Measurements from ENCODE around the gene GALK1.

Gene GALK1

DNA sequence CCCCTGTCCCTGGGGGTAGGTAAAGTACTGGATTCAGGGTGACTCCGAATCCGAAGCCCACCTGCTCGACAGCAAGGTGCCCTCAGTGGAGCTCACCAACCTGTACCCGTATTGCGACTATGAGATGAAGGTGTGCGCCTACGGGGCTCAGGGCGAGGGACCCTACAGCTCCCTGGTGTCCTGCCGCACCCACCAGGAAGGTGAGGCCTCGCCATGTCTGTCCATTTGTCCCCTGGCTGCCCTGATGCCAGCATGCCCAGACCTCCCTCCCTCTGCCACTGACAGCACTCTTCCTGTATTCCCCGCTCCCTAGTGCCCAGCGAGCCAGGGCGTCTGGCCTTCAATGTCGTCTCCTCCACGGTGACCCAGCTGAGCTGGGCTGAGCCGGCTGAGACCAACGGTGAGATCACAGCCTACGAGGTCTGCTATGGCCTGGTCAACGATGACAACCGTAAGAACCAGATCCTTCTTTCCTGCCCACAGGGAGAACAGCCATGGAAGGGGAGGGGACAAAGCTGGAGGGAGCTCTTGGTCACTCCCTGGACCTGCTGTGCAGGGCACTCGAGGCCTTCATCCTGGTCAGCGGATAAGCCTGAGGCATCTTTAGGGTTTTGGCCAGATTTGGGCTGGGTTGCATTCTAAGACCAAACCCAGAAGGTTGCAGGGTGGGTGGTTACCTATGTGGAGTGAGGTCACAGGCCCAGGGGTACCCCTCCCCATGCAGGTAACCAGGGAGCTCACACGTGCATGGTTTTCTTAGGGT, 14.2 kb downstream of the GALK1 start:
- no peak for DNase-seq (ENCODE audit: low read depth in 1 of 2, low spot score in 1 of 2)

DNA sequence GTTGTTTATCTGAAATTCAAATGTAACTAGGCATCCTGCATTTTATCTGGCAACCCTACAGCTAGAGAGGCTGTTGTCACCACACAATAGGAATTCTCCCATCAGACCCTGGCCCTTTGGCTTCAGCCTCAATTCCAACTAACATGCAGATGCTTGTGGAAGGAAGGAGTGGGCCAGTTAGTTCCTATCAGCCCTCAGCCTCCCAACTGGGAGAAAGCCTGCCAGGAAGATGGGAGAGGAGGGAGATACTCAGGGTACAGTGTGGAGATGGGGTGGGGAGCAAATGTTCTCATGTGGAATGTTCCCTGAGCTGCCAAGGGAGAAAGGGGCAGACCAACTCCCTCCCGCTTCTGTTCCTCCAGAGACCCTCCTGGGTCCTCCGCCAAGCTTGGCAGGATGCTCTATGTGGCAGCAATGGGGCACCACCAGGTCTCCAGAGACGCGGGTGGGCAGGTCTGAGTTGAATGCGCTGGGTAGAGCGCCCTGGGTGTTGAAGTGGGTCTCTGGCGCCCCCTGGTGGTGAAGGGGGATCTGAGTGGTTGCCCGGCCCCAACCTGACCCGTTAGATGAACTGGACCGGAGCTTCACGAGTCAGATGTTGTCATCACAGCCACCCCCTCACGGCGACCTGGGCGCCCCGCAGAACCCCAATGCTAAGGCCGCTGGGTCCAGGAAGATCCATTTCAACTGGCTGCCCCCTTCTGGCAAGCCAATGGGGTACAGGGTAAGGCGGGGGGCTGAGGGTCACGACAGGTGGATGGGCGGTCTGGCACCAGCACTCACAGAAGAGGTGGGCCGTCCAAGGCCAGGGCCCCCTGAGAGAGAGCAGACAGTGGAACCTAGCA, 15.2 kb downstream of the GALK1 start:
- DNase-seq (ENCODE audit: low read depth in 1 of 2, low spot score in 1 of 2), result peak; percentile 77 to 89

DNA sequence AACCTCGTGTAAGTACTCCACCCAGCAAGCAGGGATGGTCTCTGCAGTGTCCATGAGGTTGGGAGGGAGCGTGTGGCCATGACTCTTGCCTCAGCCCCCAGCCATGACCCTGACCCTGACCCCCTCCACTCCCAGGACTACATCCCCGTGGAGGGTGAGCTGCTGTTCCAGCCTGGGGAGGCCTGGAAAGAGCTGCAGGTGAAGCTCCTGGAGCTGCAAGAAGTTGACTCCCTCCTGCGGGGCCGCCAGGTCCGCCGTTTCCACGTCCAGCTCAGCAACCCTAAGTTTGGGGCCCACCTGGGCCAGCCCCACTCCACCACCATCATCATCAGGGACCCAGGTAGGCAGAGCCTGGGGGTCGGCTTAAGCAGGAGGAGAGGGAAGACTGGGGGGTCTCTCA, 16.3 kb downstream of the GALK1 start:
- DNase-seq (ENCODE audit: low read depth in 1 of 2, low spot score in 1 of 2), result no peak

DNA sequence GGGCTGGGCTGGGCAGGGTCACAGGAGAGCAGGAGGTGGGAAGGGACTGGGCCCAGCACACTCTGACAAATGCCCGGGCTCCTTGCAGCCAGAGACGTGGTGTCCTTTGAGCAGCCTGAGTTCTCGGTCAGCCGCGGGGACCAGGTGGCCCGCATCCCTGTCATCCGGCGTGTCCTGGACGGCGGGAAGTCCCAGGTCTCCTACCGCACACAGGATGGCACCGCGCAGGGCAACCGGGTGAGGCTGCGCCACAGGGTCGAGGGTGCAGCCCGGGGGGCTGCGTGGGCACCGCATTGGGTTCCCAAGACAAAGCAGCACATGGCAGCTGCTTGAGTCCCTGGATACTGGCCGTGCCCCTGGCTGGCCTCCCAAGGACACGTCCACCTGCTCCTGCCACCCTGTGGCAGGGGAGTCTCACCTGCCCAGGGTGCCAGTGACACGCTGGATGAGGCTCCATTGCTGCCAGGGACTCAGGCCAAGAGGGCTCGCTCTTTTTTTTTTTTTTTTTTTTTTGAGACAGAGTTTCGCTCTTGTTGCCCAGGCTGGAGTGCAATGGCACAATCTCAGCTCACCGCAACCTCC, 21.3 kb downstream of the GALK1 start:
- no peak for DNase-seq (ENCODE audit: low read depth in 1 of 2, low spot score in 1 of 2)

DNA sequence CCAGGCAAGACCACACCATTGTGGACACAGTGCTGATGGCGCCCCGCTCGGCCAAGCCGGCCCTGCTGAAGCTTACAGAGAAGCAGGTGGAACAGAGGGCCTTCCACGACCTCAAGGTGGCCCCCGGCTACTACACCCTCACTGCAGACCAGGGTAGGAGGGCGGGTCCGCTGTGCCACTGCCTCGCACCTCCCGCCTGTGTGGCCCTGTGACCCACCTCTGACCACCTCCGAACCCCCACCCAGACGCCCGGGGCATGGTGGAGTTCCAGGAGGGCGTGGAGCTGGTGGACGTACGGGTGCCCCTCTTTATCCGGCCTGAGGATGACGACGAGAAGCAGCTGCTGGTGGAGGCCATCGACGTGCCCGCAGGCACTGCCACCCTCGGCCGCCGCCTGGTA, 22.7 kb downstream of the GALK1 start:
- DNase-seq (ENCODE audit: low read depth in 1 of 2, low spot score in 1 of 2), result no peak

DNA sequence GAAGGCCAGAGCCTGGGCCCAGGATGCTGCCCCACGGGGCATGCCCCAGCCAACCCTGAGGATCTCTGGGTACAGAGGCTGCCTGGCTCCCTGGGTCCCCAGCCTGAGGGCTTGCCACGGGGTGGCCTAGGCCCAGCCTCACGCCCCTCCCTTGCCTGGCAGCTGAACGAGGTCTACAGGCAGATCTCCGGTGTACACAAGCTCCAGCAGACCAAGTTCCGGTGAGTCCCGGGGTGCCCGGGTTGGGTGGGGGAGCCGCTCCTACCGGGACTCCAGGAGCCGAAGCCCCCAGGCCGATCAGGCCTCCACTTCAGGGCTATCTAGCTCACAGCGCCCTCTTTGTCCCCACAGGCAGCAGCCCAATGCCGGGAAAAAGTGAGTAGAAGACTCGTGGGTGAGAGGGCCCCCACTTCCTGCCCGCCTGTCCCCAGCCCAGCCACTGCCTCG, 24.3 kb downstream of the GALK1 start:
- no peak for DNase-seq (ENCODE audit: low read depth in 1 of 2, low spot score in 1 of 2)

DNA sequence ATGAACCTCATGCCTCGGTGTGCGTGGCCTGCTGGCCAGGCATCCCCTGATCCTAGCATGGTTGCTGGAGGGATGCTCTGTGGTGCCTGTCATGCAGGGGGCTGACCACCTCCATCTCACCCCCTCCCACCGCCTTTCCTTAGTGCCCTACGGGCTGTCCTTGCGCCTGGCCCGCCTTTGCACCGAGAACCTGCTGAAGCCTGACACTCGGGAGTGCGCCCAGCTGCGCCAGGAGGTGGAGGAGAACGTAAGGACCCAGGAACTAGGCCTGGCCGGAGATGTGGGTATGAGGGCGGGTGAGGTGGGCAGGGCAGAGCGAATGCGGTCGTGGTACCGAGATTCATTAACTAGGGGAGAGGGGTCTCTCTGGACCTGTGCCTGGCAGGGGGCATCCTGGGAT, 24.8 kb downstream of the GALK1 start:
- DNase-seq (ENCODE audit: low read depth in 1 of 2, low spot score in 1 of 2), result no peak

DNA sequence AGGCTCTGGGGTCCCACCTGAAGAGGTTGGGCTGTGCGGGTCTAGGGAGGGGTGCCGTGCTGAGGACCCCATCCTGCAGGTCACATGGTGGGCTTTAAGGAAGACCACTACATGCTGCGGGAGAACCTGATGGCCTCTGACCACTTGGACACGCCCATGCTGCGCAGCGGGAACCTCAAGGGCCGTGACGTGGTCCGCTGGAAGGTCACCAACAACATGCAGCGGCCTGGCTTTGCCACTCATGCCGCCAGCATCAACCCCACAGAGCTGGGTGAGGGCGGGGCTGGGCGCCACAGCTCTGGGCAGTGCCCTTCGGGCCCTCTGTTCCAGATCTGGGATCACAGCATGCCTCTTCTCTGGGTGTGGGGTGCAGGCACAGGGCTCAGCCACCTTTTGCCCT, 25.2 kb downstream of the GALK1 start:
- DNase-seq (ENCODE audit: low read depth in 1 of 2, low spot score in 1 of 2), result no peak

DNA sequence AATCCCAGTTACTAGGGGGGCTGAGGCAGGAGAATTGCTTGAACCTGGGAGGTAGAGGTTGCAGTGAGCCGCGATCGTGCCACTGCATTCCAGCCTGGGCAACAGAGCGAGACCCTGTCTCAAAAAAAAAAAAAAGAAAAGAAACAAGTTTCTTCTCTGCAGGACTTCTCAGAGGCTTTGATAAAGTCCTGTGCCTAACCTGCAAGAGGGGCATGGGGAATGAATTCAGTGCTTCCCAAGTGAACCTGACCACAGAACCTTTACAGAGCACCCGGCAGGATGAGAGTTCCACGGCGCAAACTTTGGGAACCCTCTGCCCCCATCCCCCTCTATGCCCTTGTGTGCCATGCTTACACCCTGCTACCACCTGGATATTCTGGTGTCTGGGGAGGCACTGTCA, 25.8 kb downstream of the GALK1 start:
- no peak for DNase-seq (ENCODE audit: low read depth in 1 of 2, low spot score in 1 of 2)

DNA sequence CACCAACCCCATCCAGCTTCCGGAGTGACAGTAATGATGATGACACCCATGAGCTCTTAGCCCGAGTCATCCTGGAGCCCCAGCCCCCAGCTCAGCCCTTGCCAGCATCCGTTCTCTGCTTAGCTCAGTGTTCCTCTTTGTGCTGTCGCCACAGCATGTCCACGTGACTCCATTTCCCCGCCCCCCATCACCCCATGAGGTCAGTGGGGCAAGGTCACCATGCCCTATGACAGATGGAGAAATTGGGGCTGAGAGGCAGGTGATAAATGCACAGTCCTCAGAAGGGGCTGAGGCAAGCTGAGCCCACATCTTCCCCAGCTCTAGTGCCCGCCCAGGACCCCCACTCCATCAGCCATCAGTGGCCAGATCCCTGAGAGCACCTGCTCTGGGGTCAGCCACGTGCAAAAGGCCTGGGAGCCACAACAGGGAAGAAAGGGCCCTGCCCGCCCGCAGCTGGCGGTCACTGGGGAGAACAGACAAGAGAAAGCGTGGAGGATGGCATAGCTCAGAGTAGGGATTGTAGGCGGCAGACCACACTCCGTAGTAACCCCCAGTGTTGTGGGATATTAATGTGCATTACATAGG, 26.7 kb downstream of the GALK1 start:
- DNase-seq (ENCODE audit: low read depth in 1 of 2, low spot score in 1 of 2), result no peak

DNA sequence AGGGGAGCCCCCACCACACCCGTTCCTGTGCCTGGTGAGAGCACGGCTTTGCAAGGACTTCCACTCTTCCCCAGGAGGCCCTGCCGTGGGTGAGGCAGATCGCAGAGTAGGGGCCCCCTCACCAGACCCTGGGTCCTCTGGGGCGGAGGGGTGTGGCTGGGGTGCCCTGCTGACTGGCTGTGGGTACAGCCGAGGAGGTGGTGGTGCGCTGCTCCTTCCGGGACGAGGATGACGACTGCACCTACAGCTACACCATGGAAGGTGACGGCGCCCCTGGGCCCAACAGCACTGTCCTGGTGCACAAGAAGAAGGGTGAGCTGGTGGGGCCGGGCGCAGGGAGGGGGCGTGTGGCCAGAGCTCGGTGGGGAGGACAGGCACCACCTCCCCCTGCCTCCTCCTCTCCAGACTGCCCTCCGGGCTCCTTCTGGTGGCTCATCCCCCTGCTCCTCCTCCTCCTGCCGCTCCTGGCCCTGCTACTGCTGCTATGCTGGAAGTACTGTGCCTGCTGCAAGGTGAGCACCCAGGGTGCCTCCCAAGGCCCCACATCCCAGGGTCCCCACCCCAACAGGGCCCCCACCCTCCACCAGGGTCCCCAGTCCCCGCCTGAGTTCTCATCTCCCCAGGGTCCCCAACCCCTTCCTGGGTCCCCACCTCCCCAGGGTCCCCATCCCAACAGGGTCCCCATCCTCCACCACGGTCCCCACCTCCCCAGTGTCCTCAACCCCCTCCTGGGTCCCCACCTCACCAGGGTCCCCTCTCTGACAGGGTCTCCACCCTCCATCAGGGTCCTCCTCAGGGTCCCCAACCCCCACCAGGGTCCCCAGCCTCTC, 27.6 kb downstream of the GALK1 start:
- no peak for DNase-seq (ENCODE audit: low read depth in 1 of 2, low spot score in 1 of 2)

DNA sequence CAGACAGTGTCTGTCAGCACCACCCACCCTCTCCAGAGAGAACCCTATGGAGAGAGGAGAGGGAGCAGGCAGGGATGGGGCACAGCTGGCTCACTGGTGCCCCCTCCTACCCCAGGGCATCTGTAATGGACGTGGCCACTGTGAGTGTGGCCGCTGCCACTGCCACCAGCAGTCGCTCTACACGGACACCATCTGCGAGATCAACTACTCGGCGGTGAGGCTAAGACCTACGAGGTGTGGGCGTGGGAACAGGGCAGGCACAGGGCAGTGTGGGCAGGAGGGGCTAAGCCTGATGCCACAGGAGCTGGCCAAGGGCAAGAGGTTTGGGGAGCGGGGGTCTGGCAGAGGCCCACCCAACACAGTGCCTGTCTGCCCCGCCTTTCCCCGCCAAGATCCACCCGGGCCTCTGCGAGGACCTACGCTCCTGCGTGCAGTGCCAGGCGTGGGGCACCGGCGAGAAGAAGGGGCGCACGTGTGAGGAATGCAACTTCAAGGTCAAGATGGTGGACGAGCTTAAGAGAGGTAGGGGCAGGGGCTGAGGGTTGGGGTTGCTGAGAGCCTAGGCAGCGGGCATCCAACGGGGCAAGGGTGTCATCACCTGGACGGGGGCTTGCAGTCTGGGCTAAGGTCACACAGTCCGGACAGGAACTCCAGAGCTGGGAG, 28.7 kb downstream of the GALK1 start:
- DNase-seq (ENCODE audit: low read depth in 1 of 2, low spot score in 1 of 2), result no peak

DNA sequence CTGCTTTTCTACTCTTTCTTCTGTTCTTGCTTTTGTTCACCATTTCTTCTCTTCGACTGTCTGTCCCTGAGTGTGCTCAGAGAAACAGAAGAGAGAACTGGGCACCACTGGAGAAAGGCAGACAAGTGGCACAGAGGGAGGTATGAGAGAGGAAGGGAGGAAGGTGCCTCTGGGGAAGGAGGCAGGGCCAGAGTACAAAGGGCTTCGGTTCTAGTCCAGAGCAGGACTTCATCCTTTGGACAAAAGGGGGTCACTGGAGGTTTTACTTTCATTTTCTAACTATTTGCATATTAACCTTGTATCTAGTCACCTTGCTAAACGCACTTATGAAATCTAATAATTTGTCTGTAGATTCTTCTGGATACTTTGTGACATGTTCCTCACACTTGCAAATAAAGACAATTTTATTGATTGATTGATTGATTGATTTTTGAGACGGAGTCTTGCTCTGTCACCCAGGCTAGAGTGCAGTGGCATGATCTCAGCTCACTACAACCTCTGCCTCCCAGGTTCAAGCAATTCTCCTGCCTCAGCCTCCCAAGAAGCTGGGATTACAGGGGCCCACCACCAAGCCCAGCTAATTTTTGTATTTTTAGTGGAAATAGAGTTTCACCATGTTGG, 30.2 kb downstream of the GALK1 start:
- DNase-seq (ENCODE audit: low read depth in 1 of 2, low spot score in 1 of 2), result no peak

DNA sequence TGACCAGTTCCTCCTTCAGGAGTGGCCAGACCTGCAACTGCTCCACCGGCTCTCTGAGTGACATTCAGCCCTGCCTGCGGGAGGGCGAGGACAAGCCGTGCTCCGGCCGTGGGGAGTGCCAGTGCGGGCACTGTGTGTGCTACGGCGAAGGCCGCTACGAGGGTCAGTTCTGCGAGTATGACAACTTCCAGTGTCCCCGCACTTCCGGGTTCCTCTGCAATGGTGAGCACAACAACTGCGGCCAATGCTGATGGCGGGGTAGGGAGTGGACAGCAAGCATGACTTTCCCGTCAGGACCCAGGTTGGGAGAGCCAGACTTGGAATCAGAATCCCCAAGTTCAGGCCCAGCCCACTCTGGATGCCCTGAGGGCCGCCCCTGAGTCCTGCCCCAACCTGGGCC, 31.5 kb downstream of the GALK1 start:
- no peak for DNase-seq (ENCODE audit: low read depth in 1 of 2, low spot score in 1 of 2)

DNA sequence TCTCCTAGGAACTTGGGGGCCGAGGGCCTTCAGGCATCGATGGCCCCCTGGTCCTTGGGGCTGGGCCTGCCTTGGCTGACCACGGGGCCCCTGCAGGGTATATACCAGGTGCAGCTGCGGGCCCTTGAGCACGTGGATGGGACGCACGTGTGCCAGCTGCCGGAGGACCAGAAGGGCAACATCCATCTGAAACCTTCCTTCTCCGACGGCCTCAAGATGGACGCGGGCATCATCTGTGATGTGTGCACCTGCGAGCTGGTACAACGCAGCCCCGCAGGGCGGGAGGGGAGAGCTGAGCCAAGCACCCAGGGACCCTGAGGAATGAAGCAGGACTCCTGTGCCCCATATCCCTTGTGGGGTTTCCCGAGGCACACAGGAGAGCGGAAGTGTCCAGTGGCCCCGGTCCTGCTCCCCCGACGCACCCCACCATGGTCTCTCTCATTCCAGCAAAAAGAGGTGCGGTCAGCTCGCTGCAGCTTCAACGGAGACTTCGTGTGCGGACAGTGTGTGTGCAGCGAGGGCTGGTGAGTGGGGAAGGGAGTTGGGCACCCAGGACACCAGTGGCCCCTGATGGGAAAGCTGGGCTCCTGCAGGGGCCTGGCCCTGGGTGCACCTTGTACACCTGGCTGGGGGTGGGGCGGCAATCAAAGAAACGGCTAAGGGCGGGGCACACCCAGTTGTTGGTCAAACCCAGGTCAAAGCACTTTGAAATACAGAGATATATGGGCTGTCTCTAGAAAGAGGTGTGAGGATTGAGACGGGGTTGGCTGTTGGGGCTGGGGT, 33.1 kb downstream of the GALK1 start:
- no peak for DNase-seq (ENCODE audit: low read depth in 1 of 2, low spot score in 1 of 2)

DNA sequence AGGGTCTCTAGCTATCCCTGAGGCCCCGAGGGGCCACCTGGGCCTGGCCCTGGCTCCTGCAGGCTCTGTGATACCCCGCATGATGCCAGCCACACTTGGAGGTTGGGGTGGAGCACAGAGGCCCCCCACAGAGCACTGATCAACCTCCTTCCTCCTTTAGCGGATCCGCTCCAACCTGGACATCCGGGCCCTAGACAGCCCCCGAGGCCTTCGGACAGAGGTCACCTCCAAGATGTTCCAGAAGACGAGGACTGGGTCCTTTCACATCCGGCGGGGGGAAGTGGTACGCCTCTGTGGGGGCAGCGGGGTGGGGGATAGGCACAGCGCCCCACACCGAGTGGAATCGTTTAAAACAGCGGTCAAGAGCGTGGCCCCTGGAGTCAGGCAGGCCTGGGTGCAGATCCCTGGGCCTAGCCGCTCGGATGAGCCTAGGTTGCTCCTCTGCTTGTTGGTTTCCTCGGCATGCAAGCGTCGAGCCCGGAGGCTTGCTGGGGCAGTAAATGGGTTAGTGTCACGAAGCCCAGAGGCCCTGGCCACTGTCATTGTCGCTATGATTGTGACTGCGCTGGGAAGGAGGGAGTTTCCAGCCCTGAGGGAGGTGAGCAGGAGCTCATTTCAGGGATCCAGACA, 33.8 kb downstream of the GALK1 start:
- DNase-seq (ENCODE audit: low read depth in 1 of 2, low spot score in 1 of 2), result no peak

DNA sequence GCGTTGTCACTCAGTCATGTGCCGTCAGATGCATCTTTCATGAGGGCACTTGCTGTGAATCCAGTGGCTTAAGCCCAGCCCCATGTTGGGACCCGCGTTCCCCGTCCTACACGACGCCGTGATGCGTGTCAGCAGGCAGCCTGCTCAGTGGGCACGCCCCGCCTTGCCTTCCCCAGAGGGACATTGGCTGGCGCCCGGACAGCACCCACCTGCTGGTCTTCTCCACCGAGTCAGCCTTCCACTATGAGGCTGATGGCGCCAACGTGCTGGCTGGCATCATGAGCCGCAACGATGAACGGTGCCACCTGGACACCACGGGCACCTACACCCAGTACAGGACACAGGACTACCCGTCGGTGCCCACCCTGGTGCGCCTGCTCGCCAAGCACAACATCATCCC, 34.9 kb downstream of the GALK1 start:
- no peak for DNase-seq (ENCODE audit: low read depth in 1 of 2, low spot score in 1 of 2)

DNA sequence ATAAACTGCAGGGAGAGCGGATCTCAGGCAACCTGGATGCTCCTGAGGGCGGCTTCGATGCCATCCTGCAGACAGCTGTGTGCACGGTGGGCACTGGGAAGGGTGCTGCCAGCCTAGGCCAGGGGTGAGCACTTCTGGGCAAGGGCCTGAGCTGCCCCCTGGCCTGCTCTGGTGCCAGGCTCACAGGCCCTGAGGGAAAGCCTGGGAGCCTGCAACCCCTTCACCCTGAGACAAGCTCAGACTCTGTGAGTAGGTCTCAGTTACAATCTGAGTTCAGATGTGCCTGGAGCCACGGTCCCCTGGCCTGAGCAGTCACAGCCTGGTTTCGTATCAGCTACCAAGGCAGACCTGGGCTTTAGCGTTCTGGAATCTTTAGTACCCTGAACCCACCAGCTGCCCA, 35.6 kb downstream of the GALK1 start:
- no peak for DNase-seq (ENCODE audit: low read depth in 1 of 2, low spot score in 1 of 2)

DNA sequence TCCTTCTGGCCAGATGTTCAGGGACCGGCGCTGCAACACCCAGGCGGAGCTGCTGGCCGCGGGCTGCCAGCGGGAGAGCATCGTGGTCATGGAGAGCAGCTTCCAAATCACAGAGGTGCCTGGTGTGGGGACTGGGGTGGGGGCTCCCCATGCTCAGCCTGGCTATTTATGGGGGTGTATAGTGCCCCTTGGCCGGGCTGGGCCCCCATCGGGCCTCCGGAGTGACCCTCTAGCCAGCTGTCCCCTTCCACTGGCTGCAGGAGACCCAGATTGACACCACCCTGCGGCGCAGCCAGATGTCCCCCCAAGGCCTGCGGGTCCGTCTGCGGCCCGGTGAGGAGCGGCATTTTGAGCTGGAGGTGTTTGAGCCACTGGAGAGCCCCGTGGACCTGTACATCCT, 37.6 kb downstream of the GALK1 start:
- no peak for DNase-seq (ENCODE audit: low read depth in 1 of 2, low spot score in 1 of 2)
